GM18861 (cell line): ENCODE data around the gene RNFT2.

Source experiments
- ATAC-seq: cut with Tn5 transposase; IDR thresholded peaks from one replicate; pipeline ENCODE4 v1.9.1; 2021; ENCODE audit not compliant: unreplicated experiment

The RNFT2 gene

GRCh38 chr12:116710370-116711150 lies 27.6 kb upstream of the RNFT2 start:
- no peak for ATAC-seq

- ATAC-seq, result no peak
Observed at GRCh38 chr12:116712458-116713303, 25.4 kb upstream of the RNFT2 start.

GRCh38 chr12:116713527-116713926 lies 24.6 kb upstream of the RNFT2 start:
- no peak for ATAC-seq

- ATAC-seq, result no peak
Observed at GRCh38 chr12:116714175-116714574, 23.9 kb upstream of the RNFT2 start.

- ATAC-seq, result no peak
Observed at GRCh38 chr12:116717466-116718437, 20.4 kb upstream of the RNFT2 start.

DNA sequence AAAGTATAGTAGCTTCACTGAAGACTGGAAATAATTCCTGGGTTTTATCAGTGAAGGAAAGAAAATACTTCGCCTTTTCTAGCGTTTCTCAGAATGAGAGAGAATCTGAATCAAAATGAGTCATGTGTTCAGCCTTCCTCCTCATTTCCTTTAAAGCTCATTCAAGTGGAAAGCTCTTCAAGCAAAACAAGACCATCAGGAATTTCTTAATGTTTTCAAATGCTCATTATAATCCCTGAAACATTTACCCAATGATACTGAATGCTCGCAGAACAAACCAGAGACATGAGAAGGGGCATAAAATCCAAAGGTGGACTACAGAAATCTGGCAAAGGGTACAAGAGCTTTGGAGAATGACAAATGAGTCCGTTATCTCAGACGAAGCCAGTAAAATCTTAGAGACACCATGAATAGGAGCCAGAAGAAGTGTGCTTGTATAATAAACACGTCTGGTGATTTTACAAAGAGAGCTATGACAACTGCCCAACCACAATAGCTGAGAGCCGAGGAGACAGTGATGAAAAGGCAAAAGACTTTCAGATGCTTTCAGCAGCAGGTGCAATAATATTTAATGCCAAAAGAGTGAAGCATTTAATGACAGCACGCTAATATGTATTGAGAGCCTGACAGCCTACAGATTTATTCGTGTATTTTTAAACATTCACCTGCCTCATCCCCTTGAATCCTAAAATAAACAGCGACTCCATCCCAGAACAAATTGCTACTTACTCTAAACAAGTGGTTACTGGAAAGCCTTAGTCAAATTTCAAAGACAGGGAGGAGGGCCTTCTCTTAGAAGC lies 19.3 kb upstream of the RNFT2 start:
- no peak for ATAC-seq

GRCh38 chr12:116719731-116720528 lies 18.2 kb upstream of the RNFT2 start:
- ATAC-seq, result no peak

- no peak for ATAC-seq
Observed at GRCh38 chr12:116722245-116722644, 15.9 kb upstream of the RNFT2 start.

- no peak for ATAC-seq
Observed at GRCh38 chr12:116726694-116727093, 11.4 kb upstream of the RNFT2 start.

GRCh38 chr12:116727261-116727660 lies 10.9 kb upstream of the RNFT2 start:
- no peak for ATAC-seq

DNA sequence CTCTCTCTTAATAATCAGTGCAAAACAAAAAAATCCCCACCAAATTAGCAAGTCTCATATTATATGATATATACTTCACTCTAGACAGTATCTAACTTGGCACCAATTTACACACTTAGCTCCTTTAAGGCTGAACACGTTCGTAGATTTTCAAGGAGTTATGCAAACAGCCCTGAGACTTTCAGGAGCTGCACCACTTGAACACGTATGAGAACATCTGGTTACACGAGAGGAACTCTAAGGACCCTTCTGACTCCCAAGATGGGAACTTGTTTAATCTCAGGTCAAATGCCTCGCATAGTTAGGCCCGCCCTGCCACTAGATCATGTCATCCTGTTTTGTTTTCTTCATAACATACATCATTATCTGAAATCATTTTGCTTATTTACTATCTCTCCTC lies 10.2 kb upstream of the RNFT2 start:
- ATAC-seq, result no peak

- ATAC-seq, result no peak
Observed at GRCh38 chr12:116731801-116732200, 6.3 kb upstream of the RNFT2 start.

- ATAC-seq, result no peak
Observed at GRCh38 chr12:116734156-116734768, 3.9 kb upstream of the RNFT2 start.

DNA sequence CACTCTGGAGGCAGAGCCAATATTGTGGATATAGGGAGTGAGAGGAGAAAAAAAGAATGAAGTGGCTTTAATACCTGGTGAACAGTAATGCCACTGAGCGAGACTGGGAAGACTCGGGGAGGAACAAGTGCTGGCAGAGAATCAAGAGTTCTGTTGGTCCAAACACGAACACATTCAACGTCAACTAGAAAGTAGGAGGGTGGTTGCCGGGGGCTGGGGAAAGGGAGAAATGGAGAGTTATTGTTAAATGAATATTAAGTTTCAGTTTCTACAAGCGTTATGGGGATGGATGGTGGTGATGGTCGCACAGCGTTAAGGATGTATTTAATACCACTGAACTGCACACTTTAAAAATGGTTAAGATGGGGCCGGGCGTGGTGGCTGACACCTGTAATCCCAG lies 3.0 kb upstream of the RNFT2 start:
- ATAC-seq, result no peak

- no peak for ATAC-seq
Observed at GRCh38 chr12:116735951-116736599, 2.0 kb upstream of the RNFT2 start.

DNA sequence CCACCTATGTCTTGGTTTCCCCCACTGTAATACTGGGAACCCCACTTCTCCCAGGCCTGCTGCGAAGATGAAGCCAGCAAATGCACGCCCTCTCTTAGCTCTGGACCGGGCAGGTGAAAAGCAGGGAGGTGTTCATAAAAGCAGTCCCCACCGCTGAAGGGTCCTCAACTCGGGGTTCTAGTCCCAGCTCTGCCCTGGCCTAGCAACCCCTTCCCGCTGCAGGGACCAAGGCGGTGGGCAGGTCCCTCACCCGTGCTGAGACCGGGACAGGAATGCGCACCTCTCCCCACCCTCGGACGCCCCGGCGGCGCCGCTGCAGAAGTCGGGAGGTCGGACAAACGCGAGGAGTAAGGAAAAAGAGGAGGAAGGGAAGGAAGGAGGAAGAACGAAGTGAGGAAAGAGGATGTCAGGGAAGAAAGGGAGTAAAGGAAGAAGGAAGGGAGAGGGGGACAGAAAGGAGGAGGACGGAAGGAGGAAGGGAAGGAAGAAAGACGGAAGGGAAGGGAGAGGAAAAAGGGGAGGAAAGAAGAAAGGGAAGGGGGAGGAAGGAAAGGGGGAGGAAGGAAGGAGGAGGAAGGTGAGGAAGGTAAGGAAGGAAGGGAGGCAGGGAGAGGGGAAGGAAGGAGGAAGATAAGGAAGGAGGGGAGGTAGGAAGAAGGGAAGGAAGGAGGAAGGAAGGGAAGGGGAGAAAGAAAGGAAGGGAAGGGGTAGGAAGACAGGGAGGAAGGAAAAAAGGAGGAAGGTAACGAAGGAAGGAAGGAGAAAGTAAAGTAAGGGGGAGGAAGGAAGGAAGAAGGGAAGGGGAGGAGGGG lies 947 bp upstream of the RNFT2 start:
- no peak for ATAC-seq

DNA sequence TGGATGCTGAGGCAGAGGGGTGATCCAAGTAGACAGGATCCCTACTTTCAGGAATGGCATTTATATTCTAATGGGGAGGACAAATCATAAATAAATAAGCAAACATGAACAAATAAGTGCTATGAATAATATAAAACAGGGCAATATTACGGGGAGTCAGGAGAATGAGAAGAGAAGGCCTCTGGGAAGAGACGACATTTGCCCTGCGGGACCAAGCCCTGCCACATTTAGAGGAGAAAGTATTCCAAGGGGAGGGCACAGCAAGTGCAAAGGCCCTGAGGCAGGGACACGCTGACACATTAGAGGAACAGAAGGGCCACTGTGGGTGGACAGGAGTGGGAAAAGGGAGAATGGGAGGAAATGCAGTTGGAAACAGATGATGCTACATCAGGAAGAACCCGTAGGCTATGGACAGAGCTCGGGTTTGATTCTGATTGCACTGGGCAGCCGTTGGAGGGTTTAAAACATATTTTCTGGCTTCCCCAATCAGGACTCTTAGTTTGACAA lies 1.3 kb downstream of the RNFT2 start:
- no peak for ATAC-seq
